ENCODE measurements around the gene SPTLC2. TPM values are rescaled to one million over a fixed set of nuclear protein-coding genes. Genes with fewer than 3 reads are reported as not detected.

The SPTLC2 gene
- total RNA-seq, 1 experiment from 2014 or later: 32.6 TPM

- Histone ChIP-seq H3K27me3 (ENCODE audit: insufficient read depth, low read length) (no peaks in the 10 kb centered on the region), H4K5ac (ENCODE audit: insufficient read length, low read depth, low read length) (no peak overlapping the region), H3K4me2 (ENCODE audit: insufficient read depth, insufficient read length, low read length) (no peak overlapping the region), H2BK15ac (ENCODE audit: low read depth, low read length) (no peak overlapping the region), H4K8ac (replicated peaks; ENCODE audit: insufficient read length, low read depth, low read length) (no peak overlapping the region), H2BK12ac (ENCODE audit: insufficient read length, low read depth, low read length) (no peak overlapping the region), H3K27ac (ENCODE audit: insufficient read length, low read depth, low read length) (no peak overlapping the region), H2AFZ (ENCODE audit: low read length) (no peak overlapping the region), H3K23ac (ENCODE audit: insufficient read length, low read depth, low read length) (no peak overlapping the region), H3K23me2 (ENCODE audit: insufficient read length, low read depth, low read length, poor library complexity, severe bottlenecking) (no peaks in the 10 kb centered on the region), H3K9ac (ENCODE audit: extremely low read depth, insufficient read length, low read length) (no peak overlapping the region), H3T11ph (ENCODE audit: low read length) (no peak overlapping the region), H2BK120ac (ENCODE audit: low read depth, low read length, poor library complexity, severe bottlenecking) (no peak overlapping the region), H4K91ac (ENCODE audit: insufficient read length, low read depth, low read length) (no peak overlapping the region), H2BK20ac (ENCODE audit: low read depth, low read length, poor library complexity, severe bottlenecking) (no peak overlapping the region), H3K14ac (ENCODE audit: insufficient read depth, low read length) (no peak overlapping the region), H3K79me1 (ENCODE audit: insufficient read depth, low read depth, low read length, poor library complexity, severe bottlenecking) (no peaks in the 10 kb centered on the region), H3K56ac (ENCODE audit: insufficient read length, low read depth, low read length) (no peak overlapping the region), H3K4me1 (ENCODE audit: insufficient read depth, low read length) (no peaks in the 10 kb centered on the region), H2AK5ac (ENCODE audit: insufficient read length, low read length) (no peak overlapping the region), H3K9me3 (ENCODE audit: control insufficient read depth, low read depth, low read length) (no peaks in the 10 kb centered on the region), H3K4ac (ENCODE audit: low read depth, low read length) (no peak overlapping the region), H4K20me1 (ENCODE audit: control insufficient read depth, insufficient read depth, insufficient read length) (no peaks in the 10 kb centered on the region), H3K79me2 (ENCODE audit: insufficient read depth, low read length) (no peaks in the 10 kb centered on the region), H2BK5ac (ENCODE audit: insufficient read length, low read length) (no peak overlapping the region), H3K18ac (ENCODE audit: insufficient read length, low read depth, low read length) (no peak overlapping the region)
- Mint-ChIP-seq H3K4me3 (no peak overlapping the region), H3K9me3 (no peaks in the 10 kb centered on the region), H3K27me3 (ENCODE audit: low read depth) (no peaks in the 10 kb centered on the region), H3K27ac (no peak overlapping the region), H3K4me1 (no peaks in the 10 kb centered on the region), H3K36me3 (ENCODE audit: insufficient read depth in 1 of 3, low read depth in 3 of 3) (peaks cover 6 to 26% (median 16%) of the 10 kb centered on the region in 3 experiments; a peak in 6 of 7 replicates)
- TF ChIP-seq CTCF (conservative IDR thresholded peaks at IDR 0.05): no peak
- no peak for DNase-seq
- WGBS (ENCODE audit: extremely low coverage, insufficient read length, low lambda C conversion rate): no CpG with 5 or more reads among the region's 4 CpGs
Observed at GRCh38 chr14:77509366-77509765, 107.1 kb downstream of the SPTLC2 start.
